CMK (cell line): Measurements from ENCODE around the gene ANK3.

Source experiments
- DNase-seq: peaks from one replicate; pipeline ENCODE4 v3.0.0-alpha.2; 2010; ENCODE audit warnings: low read depth

ANK3 gene

DNA sequence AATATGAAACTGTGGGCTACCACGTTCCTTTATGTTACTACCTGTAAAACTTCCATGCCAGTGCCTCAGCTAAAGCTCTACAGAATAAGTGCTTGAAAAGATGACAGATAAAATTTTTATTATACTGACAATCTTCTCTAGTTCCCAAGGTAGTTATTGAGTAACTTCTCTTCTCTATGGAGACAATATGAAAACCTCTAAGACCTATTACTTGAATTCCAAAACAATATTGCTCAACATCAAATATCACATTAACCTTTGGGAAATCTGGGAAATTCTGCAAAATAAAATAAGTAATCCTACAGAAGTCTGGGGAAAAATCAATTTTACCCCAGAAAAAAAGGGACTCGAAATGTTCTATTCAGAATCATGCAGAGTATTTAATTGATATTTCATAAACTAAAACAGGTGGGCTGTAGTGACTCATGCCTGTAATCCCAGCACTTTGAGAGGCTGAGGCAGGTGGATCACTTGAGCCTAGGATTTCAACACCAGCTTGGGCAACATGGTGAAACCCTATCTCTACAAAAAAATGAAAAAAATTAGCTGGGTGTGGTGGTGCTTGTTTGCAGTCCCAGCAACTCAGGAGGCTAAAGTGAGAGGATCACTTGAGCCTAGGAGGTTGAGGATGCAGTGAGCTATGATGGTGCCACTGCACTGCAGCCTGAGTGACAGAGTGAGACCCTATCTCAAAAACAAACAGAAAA lies 23.8 kb upstream of the ANK3 start:
- DNase-seq = no peak

DNA sequence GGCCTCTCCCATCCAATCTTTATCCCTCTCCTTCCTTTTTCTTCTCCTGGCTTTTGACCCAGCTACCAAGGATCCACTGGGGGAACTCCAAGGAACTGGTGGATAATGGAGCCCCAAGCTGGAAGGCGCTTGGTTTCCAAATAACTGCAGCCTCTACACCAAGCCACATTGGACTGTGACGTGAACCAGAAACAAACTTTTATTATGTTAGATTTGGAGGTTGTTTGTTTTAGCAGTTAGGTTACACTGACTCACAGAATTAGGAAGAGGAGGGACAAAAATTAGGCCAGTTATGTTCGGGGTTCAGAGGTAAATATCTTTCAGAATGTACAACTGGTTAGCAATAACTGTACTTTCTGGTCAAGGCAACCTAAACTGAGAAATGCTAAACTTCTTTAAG lies 21.3 kb upstream of the ANK3 start:
- DNase-seq = no peak

DNA sequence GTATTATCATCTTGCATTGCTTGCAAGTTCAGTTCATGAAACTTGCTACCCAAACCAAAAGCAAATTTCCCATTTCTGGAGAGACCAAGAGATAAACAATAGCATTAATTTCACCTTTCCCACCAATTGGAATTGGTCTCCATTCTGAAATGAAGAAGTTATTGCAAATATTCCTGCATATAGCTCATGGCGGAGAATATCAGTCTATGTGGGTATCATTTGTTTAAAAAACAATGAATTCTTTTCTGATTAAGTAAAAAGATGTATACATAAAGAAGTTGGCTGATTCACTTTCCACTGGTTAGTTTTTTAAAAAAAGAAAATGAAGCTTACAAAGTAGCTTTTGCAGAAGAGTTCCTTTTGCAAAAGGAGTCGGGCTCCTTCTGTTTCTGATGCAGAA lies 19.5 kb upstream of the ANK3 start:
- DNase-seq = no peak

DNA sequence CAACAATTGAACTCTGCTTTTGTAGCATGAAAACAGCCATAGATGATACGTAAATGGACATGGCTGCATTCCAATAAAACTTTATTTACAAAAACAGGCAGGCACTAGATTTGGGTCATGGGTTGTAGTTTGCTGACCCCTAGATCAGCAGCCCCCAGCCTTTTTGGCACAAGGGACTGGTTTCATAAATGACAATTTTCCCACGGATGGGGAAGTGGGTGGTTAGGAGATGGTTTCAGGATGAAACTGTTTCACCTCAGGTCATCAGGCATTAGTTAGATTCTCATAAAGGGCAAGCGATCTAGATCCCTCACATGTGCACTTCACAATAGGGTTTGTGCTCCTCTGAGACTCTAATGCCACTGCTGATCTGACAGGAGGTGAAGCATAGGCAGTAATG lies 16.5 kb upstream of the ANK3 start:
- DNase-seq = no peak

DNA sequence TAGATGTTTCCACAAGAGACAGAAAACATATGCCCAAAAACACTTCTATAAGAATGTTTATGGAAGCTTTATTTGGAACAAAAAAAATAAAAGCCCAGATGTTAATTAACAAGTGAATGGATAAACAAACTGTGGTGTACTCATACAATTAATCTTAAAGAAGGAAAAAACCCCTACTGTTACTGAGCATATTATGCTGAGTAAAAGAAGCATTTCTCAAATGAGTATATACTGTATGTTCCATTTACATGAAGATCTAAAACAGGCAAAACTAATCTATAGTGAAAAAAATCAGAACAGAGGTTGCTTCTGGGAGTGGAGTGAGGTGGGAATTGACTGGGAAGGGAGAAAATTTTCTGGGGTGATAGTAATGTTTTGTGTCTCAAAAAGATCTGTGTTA lies 15.5 kb upstream of the ANK3 start:
- no peak for DNase-seq

DNA sequence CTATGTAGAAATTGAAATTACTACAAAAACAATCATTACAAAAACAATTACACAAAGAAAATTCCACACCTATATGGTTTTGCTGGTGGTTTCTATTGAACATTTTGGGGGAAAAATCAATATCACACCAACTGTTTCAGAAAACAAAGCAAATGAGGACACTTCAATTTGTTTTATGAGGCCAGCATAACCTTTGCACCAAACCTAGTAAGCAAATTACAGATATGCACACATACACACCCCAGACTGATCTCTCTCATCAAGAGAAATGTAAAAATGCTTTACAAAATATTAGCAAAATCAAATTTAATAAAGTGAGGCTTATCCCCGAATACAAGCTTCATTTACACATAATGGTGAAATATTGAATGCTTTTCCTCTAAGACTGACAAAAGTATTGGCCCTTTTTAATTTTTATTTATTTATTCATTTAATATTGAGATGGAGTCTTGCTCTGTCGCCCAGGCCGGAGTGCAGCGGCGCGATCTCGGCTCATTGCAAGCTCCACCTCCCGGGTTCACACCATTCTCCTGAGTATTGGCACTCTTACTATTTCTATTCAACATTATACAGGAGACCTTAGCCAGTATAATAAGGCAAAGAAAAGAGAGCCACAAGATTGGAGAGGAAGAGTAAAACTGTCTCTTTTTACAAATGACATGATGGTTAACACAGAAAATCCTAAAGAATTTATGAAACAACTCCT lies 13.6 kb upstream of the ANK3 start:
- DNase-seq = no peak

DNA sequence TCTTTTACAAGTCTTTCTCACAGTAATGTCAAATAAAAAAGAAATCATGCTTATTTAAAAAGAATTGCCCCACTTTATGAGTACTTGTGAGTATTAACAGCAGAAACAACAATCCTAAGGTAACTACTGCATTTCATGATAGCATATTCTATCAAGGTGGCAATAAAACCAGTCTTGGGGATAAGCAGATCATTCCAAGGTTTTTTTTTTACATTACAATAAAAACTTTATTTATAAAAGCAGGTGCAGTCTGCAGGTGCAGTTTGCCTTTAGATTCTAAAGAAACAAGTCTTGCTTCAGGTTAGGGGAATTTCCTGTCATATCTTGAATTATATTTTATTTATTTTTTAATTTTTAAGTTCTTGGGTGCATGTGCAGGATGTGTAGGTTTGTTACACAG lies 10.7 kb upstream of the ANK3 start:
- DNase-seq = no peak

DNA sequence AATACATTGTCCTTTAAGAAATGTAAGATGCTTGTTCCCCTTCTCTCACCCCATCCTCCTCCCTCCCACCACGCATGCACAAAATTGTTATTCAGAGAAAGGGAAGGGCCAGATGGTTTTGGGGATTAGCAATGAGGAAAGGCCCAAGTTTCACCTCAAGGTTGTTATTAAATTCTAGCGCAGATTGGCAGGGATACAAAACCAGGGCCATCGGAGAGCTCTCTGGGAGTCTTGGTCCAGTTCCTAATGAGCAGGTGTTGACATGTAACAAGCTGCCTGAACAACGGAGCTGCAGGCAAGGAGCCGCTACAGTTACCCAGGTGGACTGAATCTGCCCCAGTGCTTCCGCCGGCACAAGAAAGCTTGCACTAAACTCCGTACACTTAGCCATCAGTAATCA lies 9.7 kb upstream of the ANK3 start:
- no peak for DNase-seq

DNA sequence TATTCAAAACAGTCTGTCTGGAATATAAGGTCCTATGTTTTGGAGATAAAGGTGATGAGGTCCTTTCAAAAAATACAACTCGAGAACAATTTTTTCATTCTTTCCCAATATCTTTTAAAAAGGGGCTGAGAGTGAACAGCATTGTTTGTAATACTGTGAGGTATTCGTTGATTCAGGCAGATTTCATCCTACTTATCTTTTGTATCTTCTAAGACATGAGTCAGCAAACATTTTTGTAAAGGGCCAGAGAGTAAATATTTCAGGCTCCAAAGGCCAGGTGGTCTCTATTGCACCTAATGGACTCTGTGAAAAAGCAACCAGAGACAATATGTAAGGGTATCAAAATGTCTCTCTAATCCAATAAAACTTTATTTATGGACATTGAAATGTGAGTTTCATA lies 8.1 kb upstream of the ANK3 start:
- no peak for DNase-seq

DNA sequence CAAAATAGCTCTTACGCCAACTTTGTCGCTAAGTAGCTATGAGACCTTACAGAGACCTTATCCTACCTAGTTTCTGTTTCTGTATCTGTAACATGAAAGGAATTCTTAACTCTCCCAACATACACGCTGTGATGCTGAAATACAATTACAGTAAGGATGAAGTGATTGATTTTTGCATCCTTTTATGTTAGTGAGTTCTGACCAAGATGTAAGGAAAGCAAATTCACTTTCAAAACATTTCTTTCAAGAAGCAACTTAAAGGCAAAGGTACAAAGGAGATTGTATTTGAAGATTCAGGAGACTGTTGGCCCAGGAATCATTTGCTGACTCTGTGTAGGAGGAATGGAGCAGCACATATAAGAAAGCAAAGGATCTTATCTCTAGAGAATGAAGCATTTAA lies 7.1 kb upstream of the ANK3 start:
- no peak for DNase-seq

DNA sequence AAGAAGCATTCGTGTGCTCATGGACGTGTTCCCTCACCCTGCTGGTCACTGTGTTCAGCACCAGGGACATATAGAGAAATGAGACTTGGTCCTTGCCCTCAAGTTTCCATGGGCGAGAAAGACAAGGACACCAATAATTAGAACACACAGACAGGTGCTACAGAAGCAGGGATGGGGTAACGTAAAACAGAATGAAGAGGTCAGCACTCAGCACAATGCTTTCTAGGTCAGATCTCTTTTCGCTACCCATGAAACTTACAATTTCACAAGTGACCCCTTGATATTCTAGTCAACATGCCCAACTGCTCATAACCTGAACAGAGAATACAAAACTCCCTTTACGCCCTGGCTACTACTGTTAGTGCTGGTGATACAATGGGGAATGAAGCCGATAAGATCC lies 6.0 kb upstream of the ANK3 start:
- no peak for DNase-seq

DNA sequence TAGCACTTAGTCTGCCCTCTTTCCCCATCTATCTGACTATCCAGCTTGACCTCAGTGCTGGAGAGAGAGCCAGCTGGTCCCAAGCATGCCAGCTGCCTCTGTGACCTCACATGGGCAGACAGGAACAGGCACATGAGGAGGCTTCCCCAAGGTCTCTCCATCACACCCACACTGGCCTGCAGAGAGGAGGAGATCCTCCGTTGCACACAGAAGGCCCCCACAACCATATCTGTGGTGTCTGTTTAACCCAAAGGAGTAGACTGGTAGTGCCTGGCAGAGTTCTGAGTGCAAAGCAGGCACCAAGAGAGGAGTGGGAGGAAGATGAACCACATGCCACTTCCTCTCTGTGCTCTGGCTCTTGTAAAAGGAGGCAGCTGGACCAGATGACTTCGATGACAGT lies 4.8 kb upstream of the ANK3 start:
- no peak for DNase-seq

DNA sequence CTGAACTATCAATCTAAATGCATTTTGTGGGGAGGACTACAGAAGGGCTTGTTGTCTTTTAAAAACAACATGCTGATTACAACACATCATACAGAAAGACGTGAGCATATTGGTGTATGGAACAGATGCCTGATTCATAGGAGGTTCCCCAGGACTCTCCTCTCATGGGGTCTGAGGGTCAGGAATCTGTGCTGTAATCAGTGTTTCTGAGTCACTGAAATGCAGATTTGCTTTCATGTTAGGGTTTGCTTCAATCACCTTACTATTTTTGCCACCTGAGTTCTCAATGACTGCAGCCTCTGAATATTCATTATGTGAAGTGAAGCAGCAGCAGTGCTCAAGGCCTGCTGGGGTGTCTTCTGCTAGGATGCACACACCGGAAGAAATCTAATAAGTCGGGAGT lies 550 bp upstream of the ANK3 start:
- DNase-seq = no peak

DNA sequence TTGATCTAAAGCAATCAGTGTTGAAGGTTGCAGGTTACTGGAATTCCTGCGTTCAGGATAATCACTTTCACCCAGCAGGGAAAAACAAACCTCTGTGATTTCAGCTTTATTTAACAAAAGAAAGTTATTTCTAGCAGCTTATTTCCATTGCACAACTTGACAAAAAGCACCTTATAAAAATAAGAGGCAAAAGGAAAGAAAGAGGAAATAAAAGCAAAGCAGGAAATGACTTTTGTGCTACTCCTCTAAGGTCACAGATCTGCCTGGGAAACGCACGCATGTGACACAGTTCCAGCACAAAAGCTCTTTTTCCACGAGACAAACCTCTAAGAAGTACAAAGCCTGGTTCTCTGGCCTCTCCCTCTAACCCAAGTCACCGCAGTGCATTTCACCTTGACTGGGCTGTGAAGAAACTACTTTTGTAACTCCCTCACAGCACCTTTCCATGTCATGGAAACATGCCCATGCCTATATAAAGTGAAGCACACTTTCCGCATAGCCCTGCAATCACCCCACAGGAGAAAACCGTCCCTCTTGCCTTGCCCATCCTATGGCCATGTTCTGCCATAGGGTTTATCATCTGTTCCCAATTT lies 870 bp downstream of the ANK3 start:
- DNase-seq = no peak

DNA sequence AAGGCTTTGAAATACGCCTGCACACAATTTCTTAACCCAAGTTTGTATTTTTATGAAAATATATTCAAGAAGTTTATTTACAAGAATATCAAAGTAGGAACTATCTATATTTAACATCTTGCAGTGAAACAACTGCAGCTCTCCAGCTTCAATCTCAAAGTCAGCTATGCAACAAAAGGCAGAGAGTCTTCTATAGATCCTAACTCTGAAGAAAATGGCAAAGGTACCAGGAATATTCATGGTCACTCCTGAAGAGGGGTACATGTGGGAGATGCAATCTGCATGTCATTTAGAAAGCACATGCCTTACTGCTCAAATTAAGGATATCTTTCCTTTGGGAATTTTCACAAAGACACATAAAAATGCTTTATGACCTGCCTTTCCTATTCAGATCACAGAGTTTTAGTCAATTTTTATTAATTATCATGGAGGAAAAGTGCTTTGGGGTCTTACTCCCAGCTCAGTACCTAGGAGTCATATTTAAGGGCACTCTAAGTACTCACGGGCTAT lies 1.5 kb downstream of the ANK3 start:
- no peak for DNase-seq

DNA sequence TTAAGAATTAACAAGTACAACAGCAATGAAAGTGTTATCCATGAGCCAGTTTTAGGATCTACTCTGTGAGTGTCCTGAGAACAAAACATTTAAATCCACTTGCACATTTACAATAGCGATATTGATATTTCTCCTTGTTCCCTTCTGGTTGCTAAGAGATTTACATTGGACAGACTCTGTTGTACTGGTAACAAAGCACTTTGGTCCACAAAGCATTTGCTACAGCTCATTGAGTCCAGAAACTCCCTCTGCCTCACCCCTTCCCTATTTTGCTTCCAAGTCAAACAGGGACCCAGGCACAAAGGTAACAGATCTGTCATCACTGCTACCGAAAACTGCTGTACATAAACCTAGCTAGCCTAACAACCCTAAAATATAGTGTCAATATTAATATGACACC lies 2.1 kb downstream of the ANK3 start:
- DNase-seq = no peak

DNA sequence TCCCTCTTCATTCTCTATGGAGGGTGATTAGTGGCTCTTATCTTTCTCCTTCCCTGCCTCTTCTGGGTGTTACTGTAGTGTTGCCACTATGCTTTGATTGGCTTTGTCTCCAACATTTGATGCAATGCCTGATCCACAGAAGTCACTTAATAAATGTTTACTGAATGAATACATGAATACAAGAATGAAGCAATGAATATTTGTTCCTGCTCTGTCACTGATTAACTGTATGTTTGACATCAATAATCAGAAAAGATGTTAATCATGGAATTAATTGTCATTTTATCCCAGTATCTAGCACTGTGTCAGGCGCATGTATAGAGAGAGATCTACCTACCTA lies 4.3 kb downstream of the ANK3 start:
- no peak for DNase-seq

DNA sequence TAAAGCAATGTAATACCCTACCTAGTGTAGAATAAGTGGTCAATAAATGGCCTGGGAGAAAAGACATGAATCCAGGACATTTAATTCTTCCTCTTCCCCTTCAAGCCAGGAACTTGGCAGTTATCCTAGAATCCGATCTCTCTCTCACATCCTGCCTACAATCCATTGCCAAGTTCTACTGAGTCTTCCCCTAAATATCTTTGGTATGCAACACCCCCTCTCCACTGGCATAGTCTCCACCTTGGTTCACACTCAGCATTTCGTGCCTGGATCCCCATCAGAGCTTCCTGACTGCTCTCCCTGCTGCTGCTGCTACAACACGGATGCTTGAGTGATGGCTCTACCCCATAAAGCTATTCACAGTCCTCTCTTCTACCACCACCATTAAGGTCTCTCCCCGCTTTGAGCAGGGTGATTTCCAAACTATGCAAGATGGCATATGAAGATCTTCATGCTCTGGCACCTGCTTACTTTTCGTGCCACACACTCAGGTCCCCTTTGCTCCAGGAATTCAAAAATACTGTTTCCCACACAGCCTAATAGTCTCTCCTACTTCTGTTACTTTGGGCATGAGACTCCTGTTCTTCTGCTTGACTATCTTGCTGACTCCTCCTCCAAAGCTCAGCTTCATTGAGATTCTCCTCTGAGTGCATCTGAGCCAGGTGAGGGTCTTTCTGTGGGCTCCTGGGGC lies 4.8 kb downstream of the ANK3 start:
- no peak for DNase-seq

DNA sequence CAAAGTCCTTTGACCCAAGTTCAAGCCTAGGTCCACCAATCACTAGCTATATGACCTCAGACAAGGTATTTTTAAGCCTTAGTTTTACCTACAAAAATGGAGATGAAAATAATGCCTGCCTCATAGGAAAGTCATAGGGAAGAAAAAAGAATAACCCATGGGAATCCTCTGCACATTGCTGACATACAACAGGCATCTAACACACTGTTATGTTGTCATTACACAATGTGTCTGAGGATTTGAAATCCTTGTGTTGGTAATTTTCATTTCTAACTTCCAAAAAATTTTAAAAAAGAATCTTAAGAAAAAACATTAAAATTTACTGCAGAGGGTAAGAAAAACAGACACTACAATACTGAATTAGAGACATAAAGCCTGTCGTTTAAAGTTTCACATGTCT lies 5.7 kb downstream of the ANK3 start:
- no peak for DNase-seq

DNA sequence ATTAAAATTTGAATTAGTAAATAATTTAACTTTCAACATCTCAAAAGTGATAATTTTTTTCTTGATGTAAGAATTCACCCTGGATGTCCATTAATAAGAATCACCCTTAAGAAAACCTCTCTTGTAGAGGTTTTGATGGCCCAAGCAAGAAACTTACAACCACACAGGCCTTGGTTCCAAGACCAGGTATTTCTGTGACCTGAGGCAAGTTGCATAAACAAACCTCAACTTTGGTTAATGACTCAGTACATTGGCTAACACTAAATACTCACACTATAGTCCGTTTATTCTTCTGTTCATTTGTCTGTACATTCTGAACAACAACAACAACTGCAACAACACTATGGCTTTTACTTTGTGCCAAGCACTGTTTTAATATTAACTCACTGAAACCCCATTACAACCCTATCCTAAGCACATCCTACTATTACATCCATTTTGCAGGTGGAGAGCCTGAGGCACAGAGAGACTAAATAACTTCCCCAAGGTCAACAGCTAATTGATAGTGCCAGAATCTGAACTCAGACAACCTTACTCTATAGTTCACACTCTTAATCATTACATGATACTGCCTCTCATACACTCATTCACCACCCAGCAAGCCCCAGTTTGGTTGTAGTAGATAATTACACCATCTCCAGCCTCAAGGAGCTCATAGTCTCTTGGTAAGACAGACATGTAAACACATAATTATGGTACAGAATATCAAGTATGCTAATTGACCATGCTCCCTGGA lies 6.6 kb downstream of the ANK3 start:
- DNase-seq = no peak

DNA sequence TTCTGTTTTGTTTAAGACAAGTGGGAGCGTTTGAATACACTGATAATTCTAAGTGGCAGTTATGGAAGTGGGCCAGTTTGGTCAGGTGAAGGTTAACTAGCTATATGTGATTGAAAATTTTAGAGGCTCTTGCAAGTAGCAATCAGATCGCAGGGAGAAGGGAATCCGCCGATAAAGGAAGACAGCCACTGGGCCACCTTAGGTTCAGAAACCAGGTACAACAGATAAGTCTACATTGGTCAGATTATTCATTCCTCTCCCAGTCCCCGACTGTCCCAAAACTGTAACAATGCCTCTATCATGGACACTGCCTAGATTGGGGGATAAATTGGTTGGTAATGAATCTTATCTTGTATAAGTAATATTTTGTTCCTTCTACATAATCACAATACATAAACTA lies 8.9 kb downstream of the ANK3 start:
- DNase-seq = no peak

DNA sequence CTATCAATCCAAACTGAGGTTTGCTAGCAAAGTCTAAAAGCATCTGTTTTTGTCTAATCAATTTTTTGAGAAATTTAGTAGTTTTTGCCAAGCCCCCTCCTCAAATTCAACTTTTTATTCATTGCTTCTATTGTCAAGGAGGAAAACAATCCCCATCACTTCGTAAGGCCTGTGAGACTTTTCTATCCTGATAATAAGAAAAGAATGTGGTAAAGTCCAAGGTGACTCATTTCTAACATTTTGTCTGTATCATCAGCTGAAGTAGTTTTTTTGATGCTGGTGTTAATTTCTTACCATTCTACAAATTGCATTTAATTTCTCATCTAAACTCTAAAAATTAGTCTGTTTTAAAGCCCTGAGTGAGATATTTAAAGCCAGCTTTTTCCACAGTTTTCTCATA lies 11.7 kb downstream of the ANK3 start:
- no peak for DNase-seq

DNA sequence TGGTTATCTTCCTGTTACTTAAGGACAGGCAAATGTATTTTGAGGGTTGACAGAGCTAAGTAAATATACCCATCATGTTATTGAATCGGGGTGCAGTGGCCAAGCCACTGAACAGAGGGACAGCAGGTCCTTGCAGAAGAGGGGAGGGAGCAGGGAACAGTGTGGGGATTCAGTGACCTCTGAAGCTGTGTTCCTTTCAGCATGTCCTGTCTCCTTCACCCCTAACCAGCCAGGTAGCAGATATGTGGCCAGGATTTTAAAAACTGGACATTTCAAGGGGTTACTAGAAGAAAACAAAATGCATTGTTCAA lies 12.7 kb downstream of the ANK3 start:
- DNase-seq = no peak
